ENCODE measurements around the gene STK16. TPM values are rescaled to one million over a fixed set of nuclear protein-coding genes. Genes with fewer than 3 reads are reported as not detected.

The STK16 gene
- total RNA-seq, 1 donor from 2014 or later, result 50.8 TPM

DNA sequence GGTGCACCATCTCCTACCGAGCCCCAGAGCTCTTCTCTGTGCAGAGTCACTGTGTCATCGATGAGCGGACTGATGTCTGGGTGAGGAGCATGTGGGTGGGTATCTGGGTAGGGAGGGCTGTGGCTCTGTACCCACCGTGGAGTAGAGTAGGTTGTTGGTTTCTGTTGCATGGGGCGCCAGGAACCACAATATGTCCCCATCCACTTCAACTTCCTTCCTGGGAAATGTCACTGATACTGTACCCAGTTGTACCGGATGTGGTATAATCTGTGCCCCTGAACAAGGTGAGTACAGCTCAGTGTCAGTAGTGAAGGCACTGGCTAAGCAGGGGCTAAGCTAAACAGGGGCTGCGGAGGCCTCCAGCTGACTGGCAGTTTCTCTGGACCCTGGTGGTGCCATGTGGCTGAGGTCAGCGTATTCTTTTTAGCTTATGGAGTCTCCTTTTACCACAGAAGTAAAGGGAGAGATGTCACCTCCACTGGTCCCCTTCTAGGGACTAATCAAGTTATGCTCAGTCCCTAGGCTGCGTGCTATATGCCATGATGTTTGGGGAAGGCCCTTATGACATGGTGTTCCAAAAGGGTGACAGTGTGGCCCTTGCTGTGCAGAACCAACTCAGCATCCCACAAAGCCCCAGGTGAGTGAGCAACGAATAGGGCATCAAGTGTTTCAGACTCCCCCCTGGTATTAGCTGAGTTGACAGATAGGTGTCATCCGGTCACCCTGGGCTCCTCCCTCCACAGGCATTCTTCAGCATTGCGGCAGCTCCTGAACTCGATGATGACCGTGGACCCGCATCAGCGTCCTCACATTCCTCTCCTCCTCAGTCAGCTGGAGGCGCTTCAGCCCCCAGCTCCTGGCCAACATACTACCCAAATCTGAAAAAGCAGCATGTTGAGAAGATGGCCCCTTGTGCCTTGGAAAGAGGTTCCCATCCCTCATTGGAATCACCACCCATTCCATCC lies 2.7 kb downstream of the STK16 start:
- FAIRE-seq (no peak), DNase-seq (ENCODE audit: low read depth) (no peak)
- Histone ChIP-seq H3K36me3 (ENCODE audit: control insufficient read depth, insufficient read depth, low read length) (peaks cover 23% of the 10 kb centered on the region), H3K4me3 (ENCODE audit: low read depth, low read length) (no peak overlapping the region), H3K27me3 (ENCODE audit: control insufficient read depth, insufficient read depth, low read length) (no peaks in the 10 kb centered on the region)
- TF ChIP-seq, protein P1, sequence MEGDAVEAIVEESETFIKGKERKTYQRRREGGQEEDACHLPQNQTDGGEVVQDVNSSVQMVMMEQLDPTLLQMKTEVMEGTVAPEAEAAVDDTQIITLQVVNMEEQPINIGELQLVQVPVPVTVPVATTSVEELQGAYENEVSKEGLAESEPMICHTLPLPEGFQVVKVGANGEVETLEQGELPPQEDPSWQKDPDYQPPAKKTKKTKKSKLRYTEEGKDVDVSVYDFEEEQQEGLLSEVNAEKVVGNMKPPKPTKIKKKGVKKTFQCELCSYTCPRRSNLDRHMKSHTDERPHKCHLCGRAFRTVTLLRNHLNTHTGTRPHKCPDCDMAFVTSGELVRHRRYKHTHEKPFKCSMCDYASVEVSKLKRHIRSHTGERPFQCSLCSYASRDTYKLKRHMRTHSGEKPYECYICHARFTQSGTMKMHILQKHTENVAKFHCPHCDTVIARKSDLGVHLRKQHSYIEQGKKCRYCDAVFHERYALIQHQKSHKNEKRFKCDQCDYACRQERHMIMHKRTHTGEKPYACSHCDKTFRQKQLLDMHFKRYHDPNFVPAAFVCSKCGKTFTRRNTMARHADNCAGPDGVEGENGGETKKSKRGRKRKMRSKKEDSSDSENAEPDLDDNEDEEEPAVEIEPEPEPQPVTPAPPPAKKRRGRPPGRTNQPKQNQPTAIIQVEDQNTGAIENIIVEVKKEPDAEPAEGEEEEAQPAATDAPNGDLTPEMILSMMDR (IDR thresholded peaks at IDR 0.05; ENCODE audit: insufficient read depth, low read length, severe bottlenecking), result no peak

DNA sequence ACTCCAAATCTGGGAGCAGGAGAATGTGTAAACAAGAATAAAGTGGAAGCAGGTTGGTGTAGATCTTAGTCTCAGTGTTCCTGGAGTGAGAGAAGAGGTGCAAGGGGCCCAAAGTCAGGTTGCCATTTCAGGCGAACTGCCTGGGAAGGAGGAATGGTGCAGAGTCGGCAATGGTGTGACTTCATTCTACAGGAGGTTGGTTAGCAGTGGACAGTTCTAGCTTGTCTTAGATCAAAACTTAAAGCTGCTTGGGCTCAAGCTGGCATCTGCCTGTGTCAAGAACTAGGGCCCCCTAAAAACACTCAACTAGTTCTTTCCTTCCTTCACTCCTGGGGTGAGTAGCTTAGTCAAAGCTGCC lies 3.5 kb downstream of the STK16 start:
- TF ChIP-seq, protein P1 (IDR thresholded peaks at IDR 0.05; ENCODE audit: insufficient read depth, low read length, severe bottlenecking), result no peak
- Histone ChIP-seq H3K4me3 (ENCODE audit: low read depth, low read length) (no peak overlapping the region), H3K27me3 (ENCODE audit: control insufficient read depth, insufficient read depth, low read length) (no peaks in the 10 kb centered on the region), H3K36me3 (ENCODE audit: control insufficient read depth, insufficient read depth, low read length) (peaks cover 23% of the 10 kb centered on the region)
- DNase-seq (ENCODE audit: low read depth) (no peak), FAIRE-seq (no peak)

DNA sequence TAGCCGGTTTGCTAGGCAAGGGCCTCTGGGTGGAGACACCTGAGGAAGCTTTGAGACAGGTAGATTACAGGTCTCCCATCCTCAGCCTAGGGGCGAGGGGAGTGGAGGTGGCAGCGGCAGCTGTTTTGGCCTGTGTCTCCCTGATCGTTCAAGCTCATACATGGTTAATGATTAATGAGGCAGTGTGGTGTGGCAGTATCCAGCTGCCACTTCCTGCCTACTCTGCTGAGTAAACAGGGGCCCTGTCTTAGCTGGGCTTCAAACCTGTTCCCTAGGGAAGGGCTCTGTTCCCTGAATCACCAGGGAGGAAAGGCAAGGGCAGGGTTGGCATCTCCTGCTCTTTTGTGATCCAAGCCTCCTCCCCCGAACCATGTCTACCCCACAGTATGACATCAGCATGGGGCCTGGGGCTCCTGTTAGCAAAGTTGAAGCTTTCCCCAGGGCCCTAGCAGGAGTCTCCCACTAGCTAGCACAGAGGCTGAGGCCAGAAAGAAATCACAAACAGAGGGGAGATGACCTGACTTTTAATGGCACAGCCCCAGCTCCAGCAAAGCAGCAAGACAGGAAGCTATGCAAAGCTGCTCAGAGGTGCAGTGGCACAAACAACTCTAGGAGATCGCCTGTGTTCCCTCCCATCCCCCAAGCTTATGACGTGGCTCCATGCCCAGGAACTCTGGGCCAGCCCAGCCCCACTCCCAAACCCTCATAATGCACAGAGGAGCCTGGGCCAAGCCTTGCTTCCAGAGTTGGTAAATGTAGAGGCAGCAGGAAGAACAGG lies 4.1 kb downstream of the STK16 start:
- H3K27me3 ChIP-seq (ENCODE audit: control insufficient read depth, insufficient read depth, low read length), result no peaks in the 10 kb centered on the region
- FAIRE-seq (peak; percentile 90), DNase-seq (ENCODE audit: low read depth) (peak; percentile 98)
- TF ChIP-seq, protein P1 (IDR thresholded peaks at IDR 0.05; ENCODE audit: insufficient read depth, low read length, severe bottlenecking), result peak; percentile 1
- H3K36me3 ChIP-seq (ENCODE audit: control insufficient read depth, insufficient read depth, low read length), result peaks cover 23% of the 10 kb centered on the region
- no peak overlapping the region for H3K4me3 ChIP-seq (ENCODE audit: low read depth, low read length)

DNA sequence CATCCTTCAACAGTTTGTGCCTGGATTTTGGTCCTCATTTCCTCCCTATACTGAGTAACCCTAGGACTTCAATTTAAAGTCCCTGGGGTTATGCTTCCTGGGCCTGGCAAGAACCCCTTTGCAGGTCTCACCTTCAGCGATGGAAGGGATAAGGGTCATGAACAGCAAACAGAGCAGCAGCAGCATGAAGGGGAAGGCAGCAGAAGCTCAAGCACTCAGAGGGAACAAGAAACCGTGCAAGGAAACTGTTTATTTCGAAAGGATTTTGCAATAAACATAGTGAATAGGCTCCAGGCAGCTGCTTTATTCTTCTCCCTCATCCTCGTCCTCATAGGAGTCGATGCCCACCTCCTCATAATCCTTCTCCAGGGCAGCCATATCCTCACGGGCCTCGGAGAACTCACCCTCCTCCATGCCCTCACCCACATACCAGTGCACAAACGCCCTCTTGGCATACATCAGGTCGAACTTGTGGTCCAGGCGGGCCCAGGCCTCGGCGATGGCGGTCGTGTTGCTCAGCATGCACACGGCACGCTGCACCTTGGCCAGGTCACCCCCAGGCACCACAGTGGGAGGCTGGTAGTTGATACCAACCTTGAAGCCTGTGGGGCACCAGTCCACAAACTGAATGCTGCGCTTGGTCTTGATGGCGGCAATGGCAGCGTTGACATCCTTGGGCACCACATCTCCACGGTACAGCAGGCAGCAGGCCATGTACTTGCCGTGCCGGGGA lies 4.9 kb downstream of the STK16 start:
- H3K36me3 ChIP-seq (ENCODE audit: control insufficient read depth, insufficient read depth, low read length), result peaks cover 23% of the 10 kb centered on the region
- H3K27me3 ChIP-seq (ENCODE audit: control insufficient read depth, insufficient read depth, low read length), result no peaks in the 10 kb centered on the region
- DNase-seq (ENCODE audit: low read depth) (no peak), FAIRE-seq (no peak)
- peak overlapping the region; percentile 12 for H3K4me3 ChIP-seq (ENCODE audit: low read depth, low read length)
- TF ChIP-seq, protein P1 (IDR thresholded peaks at IDR 0.05; ENCODE audit: insufficient read depth, low read length, severe bottlenecking), result no peak

DNA sequence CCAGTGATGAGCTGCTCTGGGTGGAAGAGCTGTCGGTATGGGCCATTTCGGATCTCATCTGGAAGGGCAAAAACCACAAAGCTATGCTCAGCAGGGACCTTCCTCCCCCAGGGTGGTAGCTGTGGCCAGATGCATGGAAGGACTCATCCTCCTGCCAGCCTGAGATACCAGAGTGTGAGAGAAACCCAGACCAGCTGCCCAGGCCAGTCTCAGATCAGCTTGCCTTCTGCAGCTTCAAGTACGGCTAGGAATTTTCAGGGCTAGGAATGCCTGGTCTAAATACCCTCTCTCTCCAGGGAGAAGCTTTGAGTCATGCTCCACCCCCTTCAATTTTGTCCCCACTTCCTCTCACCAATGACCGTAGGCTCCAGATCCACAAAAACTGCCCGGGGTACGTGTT lies 6.4 kb downstream of the STK16 start:
- Histone ChIP-seq H3K27me3 (ENCODE audit: control insufficient read depth, insufficient read depth, low read length) (no peaks in the 10 kb centered on the region), H3K4me3 (ENCODE audit: low read depth, low read length) (peak overlapping the region; percentile 93), H3K36me3 (ENCODE audit: control insufficient read depth, insufficient read depth, low read length) (peaks cover 23% of the 10 kb centered on the region)
- TF ChIP-seq, protein P1 (IDR thresholded peaks at IDR 0.05; ENCODE audit: insufficient read depth, low read length, severe bottlenecking), result no peak
- DNase-seq (ENCODE audit: low read depth), result no peak
- FAIRE-seq, result no peak
